BJ (cell line): ENCODE data around the gene RECQL5. TPM values are rescaled to one million over a fixed set of nuclear protein-coding genes. Genes with fewer than 3 reads are reported as not detected.

ENCODE experiments used
- CTCF ChIA-PET: fragments of 350-600 bp; formaldehyde crosslinking; extraction: SDS; loops from one replicate; lab custom pipeline; 2021; ENCODE audit warnings: antibody characterized with exemption, inconsistent platforms; lab: Yijun Ruan, JAX
- POLR2A ChIA-PET: fragments of 300-600 bp; sonication (Branson Sonifier 250); formaldehyde crosslinking; extraction: SDS; loops from one replicate; lab custom pipeline; 2021; ENCODE audit warnings: antibody characterized with exemption; lab: Charles Lee
- DNase-seq: peaks from one replicate; pipeline ENCODE4 v3.0.0-alpha.2; 2011; ENCODE audit warnings: low read depth
- H3K27me3 ChIP-seq: 2 replicates; pipeline ENCODE4 v1.6.0; 2011; ENCODE audit warnings: low read length; ENCODE audit not compliant: control insufficient read depth, insufficient read depth
- H3K36me3 ChIP-seq: 2 replicates; pipeline ENCODE4 v1.5.1; 2011; ENCODE audit warnings: low read length; ENCODE audit not compliant: control insufficient read depth, insufficient read depth
- H3K4me3 ChIP-seq: 2 replicates; pipeline ENCODE4 v1.5.1; 2011; ENCODE audit warnings: low read depth, mild to moderate bottlenecking, control low read depth, low read length
- polyA plus RNA-seq: library from polyadenylated mRNA; depleted of rRNA; stranded (reverse); fragments of >200 nt; gene quantifications from 2 replicates; pipeline ENCODE4 v1.2.3, GENCODE V29; 2011
- TF ChIP-seq, protein P1 (sequence below): IDR thresholded peaks from 2 replicates; pipeline ENCODE4 v1.5.1; 2011; ENCODE audit warnings: low read depth, mild to moderate bottlenecking, control low read depth, inconsistent platforms, low read length, moderate library complexity; ENCODE audit not compliant: insufficient read depth

Gene RECQL5
- polyA plus RNA-seq, 1 experiment = 14.2 TPM

DNA sequence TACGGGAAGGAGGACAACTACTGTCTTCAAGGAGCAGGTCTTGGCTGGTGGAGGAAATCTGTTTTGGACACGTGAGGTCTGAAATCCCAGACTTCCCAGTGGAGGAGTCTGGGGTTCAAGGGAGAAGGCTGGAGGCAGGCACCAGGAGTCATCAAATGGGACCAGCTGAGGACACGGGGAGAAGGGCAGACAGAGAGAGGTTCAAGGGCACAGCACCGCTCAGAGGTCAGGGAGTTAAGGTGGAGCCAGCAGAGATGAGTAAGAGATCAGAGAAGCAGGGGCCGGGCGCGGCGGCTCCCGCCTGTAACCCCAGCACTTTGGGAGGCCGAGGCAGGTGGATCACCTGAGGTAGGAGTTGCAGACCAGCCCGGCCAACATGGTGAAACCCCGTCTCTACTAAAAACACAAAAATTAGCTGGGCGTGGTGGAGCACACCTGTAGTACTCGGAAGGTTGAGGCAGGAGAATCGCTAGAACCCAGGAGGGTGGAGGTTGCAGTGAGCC lies 44.1 kb downstream of the RECQL5 start:
- ChIA-PET POLR2A (no interaction called here), CTCF (interaction anchor here (1.1 to 21.7 kb wide), 4 partner anchors 9 to 125 kb away, joined by 4 to 502 read pairs (median 26); partner anchors contain the start of gene SMIM5)
- Histone ChIP-seq H3K4me3 (no peak overlapping the region), H3K36me3 (no peaks in the 10 kb centered on the region), H3K27me3 (no peaks in the 10 kb centered on the region; the same call in 1 of the 2 replicates)
- DNase-seq = no peak
- TF ChIP-seq, protein P1, sequence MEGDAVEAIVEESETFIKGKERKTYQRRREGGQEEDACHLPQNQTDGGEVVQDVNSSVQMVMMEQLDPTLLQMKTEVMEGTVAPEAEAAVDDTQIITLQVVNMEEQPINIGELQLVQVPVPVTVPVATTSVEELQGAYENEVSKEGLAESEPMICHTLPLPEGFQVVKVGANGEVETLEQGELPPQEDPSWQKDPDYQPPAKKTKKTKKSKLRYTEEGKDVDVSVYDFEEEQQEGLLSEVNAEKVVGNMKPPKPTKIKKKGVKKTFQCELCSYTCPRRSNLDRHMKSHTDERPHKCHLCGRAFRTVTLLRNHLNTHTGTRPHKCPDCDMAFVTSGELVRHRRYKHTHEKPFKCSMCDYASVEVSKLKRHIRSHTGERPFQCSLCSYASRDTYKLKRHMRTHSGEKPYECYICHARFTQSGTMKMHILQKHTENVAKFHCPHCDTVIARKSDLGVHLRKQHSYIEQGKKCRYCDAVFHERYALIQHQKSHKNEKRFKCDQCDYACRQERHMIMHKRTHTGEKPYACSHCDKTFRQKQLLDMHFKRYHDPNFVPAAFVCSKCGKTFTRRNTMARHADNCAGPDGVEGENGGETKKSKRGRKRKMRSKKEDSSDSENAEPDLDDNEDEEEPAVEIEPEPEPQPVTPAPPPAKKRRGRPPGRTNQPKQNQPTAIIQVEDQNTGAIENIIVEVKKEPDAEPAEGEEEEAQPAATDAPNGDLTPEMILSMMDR = no peak

DNA sequence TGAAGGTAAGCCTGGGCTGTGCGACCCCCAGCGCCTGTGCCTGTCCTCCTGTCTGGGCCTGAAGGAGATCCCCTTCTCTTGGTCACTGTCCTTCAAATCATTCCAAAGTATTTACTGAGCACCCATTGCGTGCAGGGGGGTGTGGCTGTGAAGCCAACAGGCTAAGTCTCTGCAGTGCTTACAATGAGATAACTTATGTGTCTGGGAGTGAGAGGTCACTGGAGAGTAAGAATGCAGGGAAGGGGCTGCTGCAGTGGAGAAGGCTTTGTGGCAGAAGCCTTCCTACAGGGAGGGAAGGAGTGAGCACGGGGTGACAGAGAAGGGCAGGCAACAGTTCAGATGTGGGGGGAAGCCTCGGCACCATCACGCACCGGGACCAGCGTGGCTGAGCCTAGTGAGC lies 44.9 kb downstream of the RECQL5 start:
- ChIA-PET POLR2A (no interaction called here), CTCF (interaction anchor here (0.9 to 21.7 kb wide), 3 partner anchors 11 to 126 kb away, joined by 3 to 502 read pairs (median 37); partner anchors contain the start of gene SMIM5)
- H3K36me3 ChIP-seq = no peaks in the 10 kb centered on the region
- no peaks in the 10 kb centered on the region; the same call in 1 of the 2 replicates for H3K27me3 ChIP-seq
- no peak overlapping the region for H3K4me3 ChIP-seq
- TF ChIP-seq, protein P1 = no peak
- no peak for DNase-seq

DNA sequence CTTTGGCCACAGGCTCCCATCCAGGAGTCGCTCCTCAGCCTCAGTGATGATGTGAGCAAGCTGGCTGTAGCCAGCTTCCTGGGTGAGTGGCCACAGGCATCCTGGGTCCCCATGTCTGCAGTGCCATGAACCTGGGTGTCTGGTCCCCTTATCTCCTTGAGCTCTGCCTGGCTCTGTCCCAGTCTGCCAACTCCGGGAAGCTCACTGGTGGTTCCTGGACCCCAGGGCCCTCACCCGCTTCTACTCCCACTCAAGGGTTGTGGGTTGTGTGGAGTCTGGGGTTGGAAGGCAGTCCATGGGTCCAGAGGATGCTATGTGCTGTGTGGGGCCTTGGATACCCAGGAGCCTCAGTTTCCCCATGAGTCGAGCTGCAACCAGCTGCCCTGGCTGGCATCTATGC lies 45.5 kb downstream of the RECQL5 start:
- ChIA-PET POLR2A (no interaction called here), CTCF (interaction anchor here (0.9 to 21.7 kb wide), 4 partner anchors 12 to 127 kb away, joined by 3 to 502 read pairs (median 20); partner anchors contain the start of gene SMIM5)
- Histone ChIP-seq H3K27me3 (no peaks in the 10 kb centered on the region; the same call in 1 of the 2 replicates), H3K4me3 (no peak overlapping the region), H3K36me3 (no peaks in the 10 kb centered on the region)
- no peak for DNase-seq
- TF ChIP-seq, protein P1 = no peak

DNA sequence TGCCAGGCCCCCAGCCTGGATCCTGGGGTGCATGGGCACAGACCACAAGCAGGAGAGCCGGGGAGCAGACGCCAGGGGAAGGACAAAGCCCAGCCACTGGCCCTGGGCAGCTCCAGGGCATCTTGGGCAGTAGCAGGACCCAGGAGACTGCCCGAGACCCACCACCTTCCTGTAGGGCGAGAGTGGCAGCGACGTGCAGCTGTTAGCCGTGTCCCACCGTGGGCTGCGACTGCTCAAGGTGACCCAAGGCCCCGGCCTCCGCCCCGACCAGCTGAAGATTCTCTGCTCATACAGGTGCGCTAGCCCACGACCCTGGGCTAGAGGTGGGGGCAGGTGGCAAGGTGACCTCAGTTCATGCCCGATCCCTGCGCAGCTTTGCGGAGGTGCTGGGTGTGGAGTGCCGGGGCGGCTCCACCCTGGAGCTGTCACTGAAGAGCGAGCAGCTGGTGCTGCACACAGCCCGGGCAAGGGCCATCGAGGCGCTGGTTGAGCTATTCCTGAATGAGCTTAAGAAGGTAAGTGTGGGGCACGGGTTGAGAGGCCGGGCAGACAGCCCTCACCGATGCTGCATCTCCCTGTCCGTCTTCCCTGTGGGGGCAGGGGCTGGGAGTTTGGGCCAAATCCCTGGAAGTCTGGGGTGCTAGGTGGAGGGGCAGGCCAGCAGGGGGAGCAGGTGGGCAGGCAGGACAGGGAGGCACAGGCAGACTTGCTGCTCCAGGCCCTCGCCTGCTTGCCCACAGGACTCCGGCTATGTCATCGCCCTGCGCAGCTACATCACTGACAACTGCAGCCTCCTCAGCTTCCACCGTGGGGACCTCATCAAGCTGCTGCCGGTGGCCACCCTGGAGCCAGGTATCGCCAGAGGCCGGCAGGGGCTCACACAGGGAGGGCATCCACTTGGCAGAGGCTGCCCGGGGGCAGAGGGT lies 47.2 kb downstream of the RECQL5 start:
- no peaks in the 10 kb centered on the region; the same call in 1 of the 2 replicates for H3K27me3 ChIP-seq
- no peak for DNase-seq
- H3K4me3 ChIP-seq = no peak overlapping the region
- ChIA-PET CTCF (interaction anchor here (0.6 to 21.7 kb wide), 7 partner anchors 10 to 204 kb away, joined by 3 to 502 read pairs (median 7); partner anchors contain the start of gene SMIM5), POLR2A (no interaction called here)
- TF ChIP-seq, protein P1 = peak; percentile 63
- H3K36me3 ChIP-seq = no peaks in the 10 kb centered on the region

DNA sequence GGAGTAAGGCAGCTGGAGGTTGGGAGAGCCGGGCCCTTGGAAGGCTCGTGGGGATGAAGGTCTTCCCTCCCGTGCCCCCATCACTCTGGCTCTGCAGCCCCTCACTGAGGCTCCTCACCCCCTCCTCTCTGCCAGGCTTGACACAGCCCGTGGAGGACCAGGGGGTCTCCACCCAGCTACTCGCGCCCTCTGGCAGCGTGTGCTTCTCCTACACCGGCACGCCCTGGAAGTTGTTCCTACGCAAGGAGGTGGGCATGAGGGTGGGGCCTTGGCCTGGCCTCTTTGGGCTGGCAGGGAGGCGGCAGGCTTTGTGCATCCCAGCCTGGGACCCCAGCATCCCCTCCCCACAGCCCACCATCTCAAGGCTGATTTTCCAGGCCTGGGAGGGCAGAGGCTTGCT lies 49.3 kb downstream of the RECQL5 start:
- Histone ChIP-seq H3K36me3 (no peaks in the 10 kb centered on the region), H3K4me3 (no peak overlapping the region), H3K27me3 (no peaks in the 10 kb centered on the region; the same call in 1 of the 2 replicates)
- ChIA-PET CTCF (interaction anchor here (3.3 to 5.7 kb wide), 3 partner anchors 15 to 132 kb away, joined by 19 to 37 read pairs (median 31); partner anchors contain the start of gene SMIM5), POLR2A (no interaction called here)
- no peak for DNase-seq
- TF ChIP-seq, protein P1 = no peak
